AG09309 (cell line): ENCODE measurements around the gene GADD45G.

Source experiments
- DNase-seq: peaks from one replicate; pipeline ENCODE4 v3.0.0-alpha.2; 2010; ENCODE audit warnings: low read depth
- H3K4me3 ChIP-seq: 2 replicates; pipeline ENCODE4 v1.5.1; 2011; ENCODE audit warnings: mild to moderate bottlenecking, low read depth, low read length, moderate library complexity; ENCODE audit not compliant: control insufficient read depth
- CTCF ChIP-seq: IDR thresholded peaks from 2 replicates; pipeline ENCODE4 v1.5.1; 2011; ENCODE audit warnings: mild to moderate bottlenecking, low read depth, low read length, inconsistent platforms; ENCODE audit not compliant: insufficient read depth, control insufficient read depth; ENCODE audit errors: missing control alignments

GADD45G gene

GRCh38 chr9:89598363-89598713 is 6.5 kb upstream of the GADD45G start:
- no peak for DNase-seq
- no peak overlapping the region for H3K4me3 ChIP-seq
- no peak for TF ChIP-seq CTCF

GRCh38 chr9:89598926-89599325 is 5.9 kb upstream of the GADD45G start:
- no peak for TF ChIP-seq CTCF
- DNase-seq: no peak
- no peak overlapping the region for H3K4me3 ChIP-seq

GRCh38 chr9:89600831-89601230 is 4.0 kb upstream of the GADD45G start:
- TF ChIP-seq CTCF: no peak
- H3K4me3 ChIP-seq: no peak overlapping the region
- no peak for DNase-seq

GRCh38 chr9:89601306-89601705 is 3.5 kb upstream of the GADD45G start:
- no peak overlapping the region for H3K4me3 ChIP-seq
- no peak for DNase-seq
- TF ChIP-seq CTCF: no peak

- no peak for TF ChIP-seq CTCF
- no peak overlapping the region for H3K4me3 ChIP-seq
Observed at GRCh38 chr9:89601856-89602562, 2.8 kb upstream of the GADD45G start.

GRCh38 chr9:89602978-89603766 is 1.6 kb upstream of the GADD45G start:
- no peak overlapping the region; the same call in 1 of the 2 replicates for H3K4me3 ChIP-seq
- peak; percentile 85 for TF ChIP-seq CTCF
- DNase-seq: peak; percentile 21

More at GRCh38 chr9:89601856-89602562, 2.8 kb upstream of the GADD45G start:
- DNase-seq: no peak
